Measurements from ENCODE around the gene EIF4G1.

EIF4G1 gene

DNA sequence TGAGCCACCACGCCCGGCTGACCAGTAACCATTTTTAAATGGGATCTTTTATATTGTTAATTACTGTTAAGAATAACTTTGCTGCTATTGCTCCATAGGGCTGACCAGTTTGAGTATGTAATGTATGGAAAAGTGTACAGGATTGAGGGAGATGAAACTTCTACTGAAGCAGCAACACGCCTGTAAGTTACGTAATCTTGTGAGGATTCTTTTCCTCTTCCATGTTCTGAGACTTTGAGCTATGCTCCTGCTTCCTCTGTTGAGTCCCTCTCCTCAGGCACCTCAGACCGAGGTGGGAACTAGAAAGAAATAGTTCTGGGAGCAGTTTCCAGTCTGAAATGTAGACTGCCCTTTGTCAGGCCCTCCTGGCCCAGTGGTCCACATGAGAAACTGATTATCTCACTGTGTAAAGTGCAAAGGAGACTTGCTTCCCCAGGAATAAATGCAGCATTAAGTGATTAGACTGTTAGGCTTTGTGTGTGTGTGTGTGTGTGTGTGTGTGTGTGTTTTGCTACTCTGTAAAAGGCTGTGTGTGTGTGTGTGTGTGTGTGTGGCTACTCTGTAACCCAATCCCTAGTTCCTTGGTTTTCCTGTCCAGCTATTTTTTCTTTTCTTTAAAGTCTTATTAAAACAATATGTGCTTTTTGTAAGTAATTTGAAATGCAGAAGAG is 52.3 kb downstream of the EIF4G1 start:
- no peak for DNase-seq (ENCODE audit: low read depth)
- no peak overlapping the region for H3K4me3 ChIP-seq (ENCODE audit: low read depth, low read length)
- TF ChIP-seq, protein P1, sequence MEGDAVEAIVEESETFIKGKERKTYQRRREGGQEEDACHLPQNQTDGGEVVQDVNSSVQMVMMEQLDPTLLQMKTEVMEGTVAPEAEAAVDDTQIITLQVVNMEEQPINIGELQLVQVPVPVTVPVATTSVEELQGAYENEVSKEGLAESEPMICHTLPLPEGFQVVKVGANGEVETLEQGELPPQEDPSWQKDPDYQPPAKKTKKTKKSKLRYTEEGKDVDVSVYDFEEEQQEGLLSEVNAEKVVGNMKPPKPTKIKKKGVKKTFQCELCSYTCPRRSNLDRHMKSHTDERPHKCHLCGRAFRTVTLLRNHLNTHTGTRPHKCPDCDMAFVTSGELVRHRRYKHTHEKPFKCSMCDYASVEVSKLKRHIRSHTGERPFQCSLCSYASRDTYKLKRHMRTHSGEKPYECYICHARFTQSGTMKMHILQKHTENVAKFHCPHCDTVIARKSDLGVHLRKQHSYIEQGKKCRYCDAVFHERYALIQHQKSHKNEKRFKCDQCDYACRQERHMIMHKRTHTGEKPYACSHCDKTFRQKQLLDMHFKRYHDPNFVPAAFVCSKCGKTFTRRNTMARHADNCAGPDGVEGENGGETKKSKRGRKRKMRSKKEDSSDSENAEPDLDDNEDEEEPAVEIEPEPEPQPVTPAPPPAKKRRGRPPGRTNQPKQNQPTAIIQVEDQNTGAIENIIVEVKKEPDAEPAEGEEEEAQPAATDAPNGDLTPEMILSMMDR (IDR thresholded peaks at IDR 0.05; ENCODE audit: control insufficient read depth, extremely low read depth, insufficient read depth): no peak

DNA sequence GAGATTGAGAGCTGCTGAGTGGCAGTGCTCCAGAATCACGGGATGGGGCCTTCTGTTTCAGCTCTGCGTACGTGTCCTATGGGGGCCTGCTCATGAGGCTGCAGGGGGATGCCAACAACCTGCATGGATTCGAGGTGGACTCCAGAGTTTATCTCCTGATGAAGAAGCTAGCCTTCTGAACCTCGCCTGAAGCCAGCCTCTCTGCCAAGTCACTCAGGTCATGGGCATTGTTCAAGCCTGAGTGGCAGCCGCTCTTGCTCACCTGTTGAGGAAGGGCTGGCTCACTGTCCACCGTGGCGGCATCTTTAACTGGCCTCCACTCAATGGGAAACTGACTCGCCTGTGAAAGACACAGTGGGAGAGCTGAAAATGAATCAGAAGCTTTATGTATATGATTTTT is 53.7 kb downstream of the EIF4G1 start:
- no peak for DNase-seq (ENCODE audit: low read depth)
- TF ChIP-seq, protein P1 (IDR thresholded peaks at IDR 0.05; ENCODE audit: control insufficient read depth, extremely low read depth, insufficient read depth): no peak
- H3K4me3 ChIP-seq (ENCODE audit: low read depth, low read length): no peak overlapping the region

DNA sequence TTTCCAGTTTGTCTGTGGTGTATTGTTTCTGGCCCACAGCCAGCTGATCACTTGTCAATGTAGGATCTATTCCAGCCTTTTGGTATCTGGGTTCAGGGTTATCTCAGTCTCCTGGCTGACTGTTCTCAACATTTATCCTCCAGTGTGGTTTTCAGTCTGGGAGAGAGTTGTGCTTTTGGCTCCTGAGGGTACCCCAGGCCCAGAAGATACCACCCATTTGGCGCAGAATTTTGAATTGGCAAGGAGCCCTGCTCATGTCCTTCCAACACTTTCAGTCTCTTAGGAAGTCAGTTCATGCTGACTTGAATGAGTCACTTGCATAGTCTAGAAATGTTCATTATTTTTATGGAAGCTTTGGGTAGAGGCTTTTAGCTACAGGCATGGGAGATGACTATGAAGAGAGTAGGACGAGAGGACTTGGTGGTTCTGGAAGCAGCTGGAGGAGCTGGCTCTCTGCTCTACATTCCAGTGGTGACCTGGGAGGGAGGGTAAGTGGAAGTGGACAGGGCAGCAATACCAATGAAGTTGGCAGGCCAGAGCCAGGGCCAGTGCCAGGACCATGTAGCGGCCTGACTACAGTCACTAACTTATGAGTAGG is 54.3 kb downstream of the EIF4G1 start:
- TF ChIP-seq, protein P1 (IDR thresholded peaks at IDR 0.05; ENCODE audit: control insufficient read depth, extremely low read depth, insufficient read depth): no peak
- DNase-seq (ENCODE audit: low read depth): no peak
- no peak overlapping the region for H3K4me3 ChIP-seq (ENCODE audit: low read depth, low read length)

DNA sequence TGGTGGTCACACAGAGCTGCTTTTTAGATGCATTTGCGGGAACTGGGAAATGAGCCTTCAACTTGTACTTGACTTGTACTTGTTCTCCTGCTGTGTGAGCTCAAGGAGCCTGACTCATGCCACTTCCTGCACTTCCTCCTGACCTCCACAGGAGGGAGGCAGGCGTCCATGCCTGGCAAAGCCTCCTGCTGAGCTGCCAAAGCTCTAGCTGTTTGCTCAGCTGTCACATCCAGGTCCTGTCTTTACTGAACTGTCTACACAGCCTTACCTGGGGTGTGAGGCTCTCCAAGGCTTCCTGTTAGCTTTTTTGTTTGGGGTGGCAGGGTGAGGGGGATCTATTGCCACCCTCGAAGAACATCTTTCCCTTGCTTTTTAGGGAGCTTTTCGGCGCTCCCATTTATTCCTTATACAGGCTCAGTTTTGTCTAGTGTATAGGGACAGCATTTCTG is 57.2 kb downstream of the EIF4G1 start:
- TF ChIP-seq, protein P1 (IDR thresholded peaks at IDR 0.05; ENCODE audit: control insufficient read depth, extremely low read depth, insufficient read depth): peak; percentile 99
- no peak overlapping the region for H3K4me3 ChIP-seq (ENCODE audit: low read depth, low read length)
- peak; percentile 94 for DNase-seq (ENCODE audit: low read depth)

DNA sequence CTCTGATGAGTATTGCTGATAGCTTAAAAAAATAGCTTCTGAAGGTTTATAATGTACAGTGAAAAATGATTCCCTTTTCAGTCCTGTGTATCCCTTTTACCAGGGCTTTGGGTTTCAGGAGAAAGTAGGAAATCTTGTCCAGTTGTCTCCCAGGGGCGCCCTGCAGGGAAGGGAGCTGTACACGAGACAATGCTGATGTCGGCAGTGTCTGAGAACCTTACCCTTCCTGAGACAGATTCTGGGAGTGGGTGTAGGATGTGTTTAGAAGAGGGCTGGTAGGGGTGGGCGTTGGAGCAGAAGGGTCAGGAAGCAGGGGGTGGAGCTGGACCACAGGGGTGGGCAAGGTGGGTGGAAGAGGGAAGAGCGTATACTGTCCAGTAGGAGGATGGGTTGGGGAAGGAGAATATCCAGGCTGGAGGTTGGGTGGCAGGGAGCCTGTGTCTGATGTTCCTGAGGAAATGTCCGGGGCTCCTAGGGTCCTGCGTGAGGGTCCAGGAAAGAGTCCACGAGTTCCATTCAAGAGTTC is 58.0 kb downstream of the EIF4G1 start:
- no peak for DNase-seq (ENCODE audit: low read depth)
- TF ChIP-seq, protein P1 (IDR thresholded peaks at IDR 0.05; ENCODE audit: control insufficient read depth, extremely low read depth, insufficient read depth): no peak
- H3K4me3 ChIP-seq (ENCODE audit: low read depth, low read length): no peak overlapping the region

DNA sequence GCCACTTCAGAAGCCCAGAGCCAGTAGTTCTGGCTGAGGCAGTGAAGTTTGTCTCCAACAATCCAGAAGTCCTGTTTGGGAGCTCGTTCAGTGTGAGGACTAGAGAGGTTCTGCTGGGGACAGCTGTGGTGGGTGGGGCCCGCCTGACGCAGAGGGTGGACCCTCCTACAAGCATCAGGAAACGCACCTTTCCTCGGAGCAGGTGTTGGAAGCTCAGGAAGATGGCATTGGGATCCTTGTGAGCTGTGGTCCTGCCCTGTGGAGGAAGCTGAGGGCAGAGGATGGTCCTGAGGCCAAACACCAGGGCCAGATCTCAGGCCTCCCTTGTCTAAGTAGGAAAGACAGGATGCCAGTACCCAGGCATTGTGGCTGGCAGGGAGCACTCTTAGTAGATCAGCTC is 58.5 kb downstream of the EIF4G1 start:
- TF ChIP-seq, protein P1 (IDR thresholded peaks at IDR 0.05; ENCODE audit: control insufficient read depth, extremely low read depth, insufficient read depth): no peak
- no peak overlapping the region for H3K4me3 ChIP-seq (ENCODE audit: low read depth, low read length)
- no peak for DNase-seq (ENCODE audit: low read depth)
